HepG2 (cell line): ENCODE results near the gene HEXD. TPM values are rescaled to one million over a fixed set of nuclear protein-coding genes. Genes with fewer than 3 reads are reported as not detected.

ENCODE experiments used
- ATAC-seq: fragments of 200-7000 bp; cut with Tn5 transposase; 3 replicates; pipeline ENCODE4 v1.9.1; 2020; ENCODE audit warnings: mild to moderate bottlenecking, moderate library complexity
- BruUV-seq: library from RNA; stranded (reverse); fragments of 400-500 nt; replicated peaks from 2 replicates; lab custom pipeline; 2021; lab: Mats Ljungman, UMichigan
- CTCF ChIA-PET: fragments of 300-600 bp; formaldehyde crosslinking; extraction: SDS; loops from one replicate; lab custom pipeline; 2021; ENCODE audit warnings: low total read pairs, inconsistent platforms, low intra/inter-chr PET ratio; lab: Yijun Ruan, JAX
- POLR2A ChIA-PET: fragments of 350-600 bp; sonication (Branson Sonifier 250); formaldehyde crosslinking; loops from one replicate; lab custom pipeline; 2020; ENCODE audit warnings: antibody characterized with exemption, inconsistent platforms; lab: Yijun Ruan, JAX
- DNase-seq: peaks from one replicate; pipeline ENCODE4 v3.0.0-alpha.2; 2015; ENCODE audit warnings: low spot score
- FAIRE-seq: peaks from 3 replicates; lab custom pipeline; 2011; peaks lifted over from hg19 to GRCh38; lab: Jason Lieb, UNC
- H2AFZ ChIP-seq: one replicate; pipeline ENCODE4 v1.6.1; 2011; ENCODE audit warnings: low read length, inconsistent platforms
- H3K27ac ChIP-seq: fragments of 300-600 bp; 3 replicates; pipeline ENCODE4 v1.8.0; 2011; ENCODE audit warnings: mixed run types, mild to moderate bottlenecking, mixed read lengths, low read length, inconsistent platforms; ENCODE audit not compliant: insufficient read depth; ENCODE audit errors: extremely low read length
- H3K27me3 ChIP-seq, 2 experiments: fragments of 200-600 bp in 1 of 2; 2 replicates in 1 of 2; 3 replicates in 1 of 2; pipeline versions ENCODE4 v1.6.0 to v1.8.0; 2011; ENCODE audit warnings: low read length in 2 of 2, mild to moderate bottlenecking in 2 of 2, moderate library complexity in 2 of 2, inconsistent platforms in 1 of 2; ENCODE audit not compliant: insufficient read depth in 2 of 2, control insufficient read depth in 1 of 2
- H3K36me3 ChIP-seq, 2 experiments: fragments of 200-600 bp in 1 of 2; replicated peaks in 1 of 2; 2 replicates in 1 of 2; 3 replicates in 1 of 2; pipeline versions ENCODE4 v1.5.1 to v1.8.0; 2011; ENCODE audit warnings: low read length in 2 of 2, inconsistent platforms in 1 of 2; ENCODE audit not compliant: insufficient read depth in 2 of 2, control insufficient read depth in 1 of 2
- H3K4me1 ChIP-seq: 2 replicates; pipeline ENCODE4 v1.5.1; 2012; ENCODE audit warnings: low read length, inconsistent platforms; ENCODE audit not compliant: insufficient read depth
- H3K4me2 ChIP-seq: 2 replicates; pipeline ENCODE4 v1.6.0; 2011; ENCODE audit warnings: low read depth, low read length, inconsistent platforms
- H3K4me3 ChIP-seq, 3 experiments: fragments of 200-600 bp in 1 of 3; sonication (generic), shearing (Covaris generic) in 1 of 3; replicated peaks in 1 of 3; 2 replicates each; pipeline ENCODE4 v1.5.1; 2011 to 2016; ENCODE audit warnings: low read length in 3 of 3, inconsistent platforms in 2 of 3, low read depth in 2 of 3, mild to moderate bottlenecking in 2 of 3, control low read depth in 1 of 3, mixed read lengths in 1 of 3; ENCODE audit not compliant: insufficient read depth in 1 of 3
- H3K79me2 ChIP-seq: one replicate; pipeline ENCODE4 v1.6.1; 2011; ENCODE audit warnings: low read length, inconsistent platforms; ENCODE audit not compliant: insufficient read depth
- H3K9ac ChIP-seq: 2 replicates; pipeline ENCODE4 v1.6.0; 2011; ENCODE audit warnings: mild to moderate bottlenecking, low read depth, low read length, inconsistent platforms; ENCODE audit not compliant: insufficient read depth
- H3K9me3 ChIP-seq: 2 replicates; pipeline ENCODE4 v1.5.1; 2012; ENCODE audit warnings: mild to moderate bottlenecking, low read length
- H4K20me1 ChIP-seq: 2 replicates; pipeline ENCODE4 v1.6.0; 2011; ENCODE audit warnings: inconsistent platforms, mild to moderate bottlenecking, low read length, moderate library complexity; ENCODE audit not compliant: insufficient read depth
- AGO2 ChIP-seq: fragments of 200-400 bp; formaldehyde crosslinking; optimal IDR thresholded peaks from 2 replicates; pipeline ENCODE3; 2017; ENCODE audit warnings: mild to moderate bottlenecking, low read depth, low read length, moderate library complexity
- ARNT ChIP-seq: fragments of 450-650 bp; IDR thresholded peaks from 2 replicates; pipeline ENCODE4 v1.6.1; 2017
- CAMTA2 ChIP-seq: sonication (generic); formaldehyde crosslinking; IDR thresholded peaks from 2 replicates; pipeline ENCODE4 v1.4.0; 2020; ENCODE audit warnings: mild to moderate bottlenecking, missing genetic modification reagents, borderline replicate concordance
- GLI4 ChIP-seq: sonication (generic); formaldehyde crosslinking; IDR thresholded peaks from 2 replicates; pipeline ENCODE4 v1.5.1; 2020; ENCODE audit warnings: missing genetic modification reagents, mild to moderate bottlenecking, moderate library complexity, borderline replicate concordance
- HNF4A ChIP-seq: sonication (generic); formaldehyde crosslinking; IDR thresholded peaks from 2 replicates; pipeline ENCODE4 v1.4.0; 2020; ENCODE audit warnings: missing genetic modification reagents
- IKZF4 ChIP-seq: sonication (generic); formaldehyde crosslinking; IDR thresholded peaks from 2 replicates; pipeline ENCODE4 v1.5.1; 2020; ENCODE audit warnings: borderline replicate concordance, mild to moderate bottlenecking, low read depth, missing genetic modification reagents; ENCODE audit errors: not compliant biosample characterization
- RAD51 ChIP-seq: fragments of 450-650 bp; IDR thresholded peaks from 2 replicates; pipeline ENCODE4 v1.6.1; 2016; ENCODE audit warnings: borderline replicate concordance
- ZNF251 ChIP-seq: sonication (generic); formaldehyde crosslinking; IDR thresholded peaks from 2 replicates; pipeline ENCODE4 v1.9.0; 2021; ENCODE audit warnings: mild to moderate bottlenecking, missing genetic modification reagents
- WGBS: methylation state at CpG from one replicate; pipeline ENCODE4 v1.1.6; 2017; ENCODE audit warnings: low lambda C conversion rate; 5-methylcytosine and 5-hydroxymethylcytosine counted together
- in situ Hi-C: cut with HindIII; loops from 2 replicates; pipeline ENCODE4 v1.10.0; 2017; ENCODE audit warnings: low pct_unique_long_range_greater_than_20kb; ENCODE audit not compliant: extremely low pct_ligation_motif_present
- intact Hi-C: fragments of 100-400 bp; cut with micrococcal nuclease; formaldehyde crosslinking; loops from one replicate; pipeline ENCODE4 v1.10.0; 2022; ENCODE audit not compliant: unreplicated experiment
- polyA plus RNA-seq, 8 experiments: library from polyadenylated mRNA; depleted of rRNA in 3 of 8; stranded (reverse) in 7 of 8; unstranded in 1 of 8; fragments of >200 nt; fragmentation: Illumina TruSeq in 4 of 8; extraction: Trizol in 4 of 8; gene quantifications; 2 replicates each; pipeline versions ENCODE4 v1.2.1 to v1.2.3, GENCODE V29; 2011 to 2016; ENCODE audit warnings: low read depth in 4 of 8, missing spikeins in 1 of 8, mixed read lengths in 1 of 8; ENCODE audit not compliant: insufficient read depth in 1 of 8
- total RNA-seq, 5 experiments: library from RNA; depleted of rRNA; stranded (reverse); fragments of >200 nt; fragmentation: Illumina TruSeq; extraction: Trizol; gene quantifications; 2 replicates each; pipeline ENCODE4 v1.2.3, GENCODE V29; 2016; ENCODE audit warnings: low read depth in 1 of 5

The HEXD gene
- total and polyA plus RNA-seq, 2 of the 13 experiments (the other 11 are each of a cell fraction or from before 2014, with no cell fraction given): 22.3 to 41.8 TPM

DNA sequence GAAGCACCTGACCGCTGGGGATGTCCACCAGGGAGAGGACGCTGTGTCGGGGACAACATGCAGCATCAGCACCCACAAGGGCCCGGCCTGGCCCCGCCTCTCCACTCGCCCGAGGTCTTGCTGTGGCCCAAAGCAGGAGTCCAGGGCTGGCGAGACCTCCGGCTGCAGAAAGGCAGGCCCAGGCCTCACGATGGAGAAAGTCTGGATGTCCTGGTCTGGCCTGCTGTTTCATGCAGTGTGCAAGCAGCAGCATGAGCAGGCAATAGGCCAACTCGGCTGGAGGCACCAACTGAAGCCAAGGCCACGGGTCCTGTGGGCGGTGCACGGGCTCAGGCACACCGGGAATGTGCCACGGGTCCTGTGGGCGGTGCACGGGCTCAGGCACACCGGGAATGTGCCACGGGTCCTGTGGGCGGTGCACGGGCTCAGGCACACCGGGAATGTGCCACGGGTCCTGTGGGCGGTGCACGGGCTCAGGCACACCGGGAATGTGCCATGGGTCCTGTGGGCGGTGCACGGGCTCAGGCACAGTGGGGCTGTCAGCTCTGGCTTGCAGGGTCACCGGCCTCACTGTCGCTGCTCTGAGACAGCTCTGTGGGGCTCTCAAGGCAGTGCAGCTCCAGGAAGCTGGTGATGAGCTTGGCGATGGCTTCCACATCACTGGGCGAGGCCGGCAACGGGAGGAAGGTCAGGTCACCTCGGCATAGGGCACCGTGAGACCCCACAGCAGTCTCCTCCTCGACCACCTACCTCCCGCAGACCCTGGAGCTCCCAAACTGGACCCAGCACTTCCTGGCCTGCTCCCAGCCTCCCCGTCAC is 25.5 kb downstream of the HEXD start:
- FAIRE-seq (no peak), ATAC-seq (no peak), DNase-seq (no peak)
- no peak for TF ChIP-seq ZNF251 (CRISPR knock-in tag)
- TF ChIP-seq AGO2: peak; percentile 72
- TF ChIP-seq CAMTA2 (CRISPR knock-in tag): no peak
- TF ChIP-seq HNF4A (CRISPR knock-in tag): no peak
- no peak for TF ChIP-seq RAD51
- no peak for TF ChIP-seq ARNT
- TF ChIP-seq GLI4 (CRISPR knock-in tag): no peak
- no peak for TF ChIP-seq IKZF4 (CRISPR knock-in tag)
- Histone ChIP-seq H3K27ac (no peak overlapping the region), H3K9me3 (no peaks in the 10 kb centered on the region), H4K20me1 (no peaks in the 10 kb centered on the region), H3K27me3 (no peaks in the 10 kb centered on the region), H3K4me3 (no peak overlapping the region), H2AFZ (no peak overlapping the region), H3K4me1 (no peaks in the 10 kb centered on the region), H3K79me2 (no peaks in the 10 kb centered on the region), H3K4me2 (no peak overlapping the region), H3K9ac (no peak overlapping the region), H3K36me3 (peaks cover 6 to 9% of the 10 kb centered on the region in 2 experiments)
- intact Hi-C loops (no loop called here), in situ Hi-C loops (no loop called here)
- CTCF ChIA-PET: no interaction called here
- WGBS: 93% methylated on average over 12 of the region's 40 CpGs
- POLR2A ChIA-PET: no interaction called here
- no TSS peak for BruUV-seq
